ENCODE measurements around the gene THTPA. TPM values are rescaled to one million over a fixed set of nuclear protein-coding genes. Genes with fewer than 3 reads are reported as not detected.

The THTPA gene
- total and polyA plus RNA-seq, 2 of the 13 experiments (the other 11 are each of a cell fraction or from before 2014, with no cell fraction given) = 7.4 to 8.7 TPM

- TF ChIP-seq, protein P1, sequence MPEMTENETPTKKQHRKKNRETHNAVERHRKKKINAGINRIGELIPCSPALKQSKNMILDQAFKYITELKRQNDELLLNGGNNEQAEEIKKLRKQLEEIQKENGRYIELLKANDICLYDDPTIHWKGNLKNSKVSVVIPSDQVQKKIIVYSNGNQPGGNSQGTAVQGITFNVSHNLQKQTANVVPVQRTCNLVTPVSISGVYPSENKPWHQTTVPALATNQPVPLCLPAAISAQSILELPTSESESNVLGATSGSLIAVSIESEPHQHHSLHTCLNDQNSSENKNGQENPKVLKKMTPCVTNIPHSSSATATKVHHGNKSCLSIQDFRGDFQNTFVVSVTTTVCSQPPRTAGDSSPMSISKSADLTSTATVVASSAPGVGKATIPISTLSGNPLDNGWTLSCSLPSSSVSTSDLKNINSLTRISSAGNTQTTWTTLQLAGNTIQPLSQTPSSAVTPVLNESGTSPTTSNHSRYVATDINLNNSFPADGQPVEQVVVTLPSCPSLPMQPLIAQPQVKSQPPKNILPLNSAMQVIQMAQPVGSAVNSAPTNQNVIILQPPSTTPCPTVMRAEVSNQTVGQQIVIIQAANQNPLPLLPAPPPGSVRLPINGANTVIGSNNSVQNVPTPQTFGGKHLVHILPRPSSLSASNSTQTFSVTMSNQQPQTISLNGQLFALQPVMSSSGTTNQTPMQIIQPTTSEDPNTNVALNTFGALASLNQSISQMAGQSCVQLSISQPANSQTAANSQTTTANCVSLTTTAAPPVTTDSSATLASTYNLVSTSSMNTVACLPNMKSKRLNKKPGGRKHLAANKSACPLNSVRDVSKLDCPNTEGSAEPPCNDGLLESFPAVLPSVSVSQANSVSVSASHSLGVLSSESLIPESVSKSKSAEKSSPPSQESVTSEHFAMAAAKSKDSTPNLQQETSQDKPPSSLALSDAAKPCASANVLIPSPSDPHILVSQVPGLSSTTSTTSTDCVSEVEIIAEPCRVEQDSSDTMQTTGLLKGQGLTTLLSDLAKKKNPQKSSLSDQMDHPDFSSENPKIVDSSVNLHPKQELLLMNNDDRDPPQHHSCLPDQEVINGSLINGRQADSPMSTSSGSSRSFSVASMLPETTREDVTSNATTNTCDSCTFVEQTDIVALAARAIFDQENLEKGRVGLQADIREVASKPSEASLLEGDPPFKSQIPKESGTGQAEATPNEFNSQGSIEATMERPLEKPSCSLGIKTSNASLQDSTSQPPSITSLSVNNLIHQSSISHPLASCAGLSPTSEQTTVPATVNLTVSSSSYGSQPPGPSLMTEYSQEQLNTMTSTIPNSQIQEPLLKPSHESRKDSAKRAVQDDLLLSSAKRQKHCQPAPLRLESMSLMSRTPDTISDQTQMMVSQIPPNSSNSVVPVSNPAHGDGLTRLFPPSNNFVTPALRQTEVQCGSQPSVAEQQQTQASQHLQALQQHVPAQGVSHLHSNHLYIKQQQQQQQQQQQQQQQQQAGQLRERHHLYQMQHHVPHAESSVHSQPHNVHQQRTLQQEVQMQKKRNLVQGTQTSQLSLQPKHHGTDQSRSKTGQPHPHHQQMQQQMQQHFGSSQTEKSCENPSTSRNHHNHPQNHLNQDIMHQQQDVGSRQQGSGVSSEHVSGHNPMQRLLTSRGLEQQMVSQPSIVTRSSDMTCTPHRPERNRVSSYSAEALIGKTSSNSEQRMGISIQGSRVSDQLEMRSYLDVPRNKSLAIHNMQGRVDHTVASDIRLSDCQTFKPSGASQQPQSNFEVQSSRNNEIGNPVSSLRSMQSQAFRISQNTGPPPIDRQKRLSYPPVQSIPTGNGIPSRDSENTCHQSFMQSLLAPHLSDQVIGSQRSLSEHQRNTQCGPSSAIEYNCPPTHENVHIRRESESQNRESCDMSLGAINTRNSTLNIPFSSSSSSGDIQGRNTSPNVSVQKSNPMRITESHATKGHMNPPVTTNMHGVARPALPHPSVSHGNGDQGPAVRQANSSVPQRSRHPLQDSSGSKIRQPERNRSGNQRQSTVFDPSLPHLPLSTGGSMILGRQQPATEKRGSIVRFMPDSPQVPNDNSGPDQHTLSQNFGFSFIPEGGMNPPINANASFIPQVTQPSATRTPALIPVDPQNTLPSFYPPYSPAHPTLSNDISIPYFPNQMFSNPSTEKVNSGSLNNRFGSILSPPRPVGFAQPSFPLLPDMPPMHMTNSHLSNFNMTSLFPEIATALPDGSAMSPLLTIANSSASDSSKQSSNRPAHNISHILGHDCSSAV (CRISPR knock-in tag; IDR thresholded peaks at IDR 0.05; ENCODE audit: borderline replicate concordance) = no peak
- TF ChIP-seq ZNF550 (CRISPR knock-in tag; IDR thresholded peaks at IDR 0.05; ENCODE audit: borderline replicate concordance) = no peak
- 0 out of 2 replicates have a peak, but pooled peaks have one; percentile 5 for TF ChIP-seq GPN1 (CRISPR knock-in tag; IDR thresholded peaks at IDR 0.05; ENCODE audit: borderline replicate concordance)
- TF ChIP-seq ZSCAN22 (CRISPR knock-in tag; IDR thresholded peaks at IDR 0.05) = no peak
- TF ChIP-seq MBNL3 (CRISPR knock-in tag; conservative IDR thresholded peaks at IDR 0.05) = no peak
- TF ChIP-seq ZNF704 (CRISPR knock-in tag; IDR thresholded peaks at IDR 0.05; ENCODE audit: borderline replicate concordance) = no peak
- no peak for TF ChIP-seq ZNF280D (CRISPR knock-in tag; IDR thresholded peaks at IDR 0.05)
- 0 out of 3 replicates have a peak, but pooled peaks have one; percentile 11 for TF ChIP-seq MXI1 (IDR thresholded peaks at IDR 0.05; ENCODE audit: borderline replicate concordance, low read depth, low read length)
- TF ChIP-seq NFATC3 (CRISPR knock-in tag; IDR thresholded peaks at IDR 0.05) = no peak
- no peak for TF ChIP-seq ZNF629 (CRISPR knock-in tag; conservative IDR thresholded peaks at IDR 0.05)
- no peak for TF ChIP-seq ZNF292 (CRISPR knock-in tag; IDR thresholded peaks at IDR 0.05; ENCODE audit: borderline replicate concordance, low read depth)
- TF ChIP-seq ZFYVE20 (CRISPR knock-in tag; IDR thresholded peaks at IDR 0.05; ENCODE audit: borderline replicate concordance, low read depth) = no peak
- no peak; the same call in 1 of the 2 replicates for TF ChIP-seq ZNF761 (CRISPR knock-in tag; conservative IDR thresholded peaks at IDR 0.05)
- no peak for TF ChIP-seq NCOA1 (CRISPR knock-in tag; IDR thresholded peaks at IDR 0.05)
- TF ChIP-seq IRF1 (CRISPR knock-in tag; IDR thresholded peaks at IDR 0.05; ENCODE audit: low read depth) = no peak
Observed at GRCh38 chr14:23556700-23557440, 799 bp downstream of the THTPA start (continued).

Measured in HepG2 (cell line).